Stomach (tissue), 4 donors: ENCODE results near the gene RHOH.

ENCODE experiments used
- CTCF ChIP-seq, 7 experiments: fragments of 450-650 bp in 4 of 7; fragments of 200-600 bp in 3 of 7; sonication (generic) in 3 of 7; IDR thresholded peaks; one replicate each; pipeline ENCODE4 v1.5.1; 2016 to 2019; ENCODE audit warnings: antibody characterized with exemption in 7 of 7, control low read depth in 2 of 7, mild to moderate bottlenecking in 1 of 7
- POLR2A ChIP-seq, 4 donors: fragments of 450-650 bp; IDR thresholded peaks; one replicate each; pipeline ENCODE4 v1.6.1; 2016; ENCODE audit warnings: antibody characterized with exemption in 4 of 4, control low read depth in 2 of 4, mild to moderate bottlenecking in 1 of 4, moderate library complexity in 1 of 4
- POLR2AphosphoS5 ChIP-seq, 3 donors: sonication (generic); formaldehyde crosslinking; IDR thresholded peaks; one replicate each; pipeline ENCODE4 v1.6.1; 2016; ENCODE audit warnings: antibody characterized with exemption in 3 of 3

DNA sequence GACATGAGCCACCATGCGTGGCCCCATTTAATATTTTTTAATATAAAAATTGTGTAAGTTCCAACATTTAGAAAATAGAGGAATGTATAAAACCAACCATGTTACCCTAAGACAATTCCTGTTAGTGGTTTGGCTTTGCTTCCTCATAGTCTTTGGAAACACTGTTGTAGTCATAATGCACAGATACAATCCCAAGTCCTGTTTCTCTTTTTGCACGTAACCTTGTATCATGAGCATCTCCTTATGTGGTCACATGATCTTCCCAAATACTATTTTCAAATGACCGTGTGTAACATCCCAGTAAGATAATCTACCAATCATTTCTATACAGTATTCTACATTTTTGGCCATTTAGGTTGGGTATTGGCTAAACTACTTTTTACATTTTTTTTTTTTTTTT is 13.9 kb upstream of the RHOH start:
- TF ChIP-seq CTCF (IDR thresholded peaks at IDR 0.05) (no peak), POLR2A (IDR thresholded peaks at IDR 0.05) (no peak), POLR2AphosphoS5 (IDR thresholded peaks at IDR 0.05) (no peak)
